ENCODE data around the gene KCNH4. TPM values are rescaled to one million over a fixed set of nuclear protein-coding genes. Genes with fewer than 3 reads are reported as not detected.
A peak's percentile ranks its signal among the peaks of the same experiment; 100 is the strongest.

KCNH4 gene
- total RNA-seq, 1 donor from 2014 or later: not detected

GRCh38 chr17:42136654-42137051 lies 44.3 kb downstream of the KCNH4 start:
- H3K4me1 Mint-ChIP-seq (ENCODE audit: unreplicated experiment): peaks cover 19% of the 10 kb centered on the region
- no peak for TF ChIP-seq CTCF (conservative IDR thresholded peaks at IDR 0.05)
- DNase-seq (ENCODE audit: extremely low spot score, unreplicated experiment): no peak
- no peaks in the 10 kb centered on the region for H3K36me3 Mint-ChIP-seq
- H3K27ac Mint-ChIP-seq: peak overlapping the region; percentile 87
- no peaks in the 10 kb centered on the region for H3K27me3 Mint-ChIP-seq
- no peak overlapping the region for H3K4me3 Mint-ChIP-seq
- H3K9me3 Mint-ChIP-seq: no peaks in the 10 kb centered on the region

- DNase-seq (ENCODE audit: extremely low spot score, unreplicated experiment): no peak
- H3K9me3 Mint-ChIP-seq: no peaks in the 10 kb centered on the region
- no peak for TF ChIP-seq CTCF (conservative IDR thresholded peaks at IDR 0.05)
- no peaks in the 10 kb centered on the region for H3K36me3 Mint-ChIP-seq
- peak overlapping the region; percentile 87 for H3K27ac Mint-ChIP-seq
- H3K27me3 Mint-ChIP-seq: no peaks in the 10 kb centered on the region
- peak overlapping the region; percentile 72 for H3K4me3 Mint-ChIP-seq
- peaks cover 19% of the 10 kb centered on the region for H3K4me1 Mint-ChIP-seq (ENCODE audit: unreplicated experiment)
These were observed 45.0 kb downstream of the KCNH4 start for GRCh38 chr17:42135664-42136653.

DNA sequence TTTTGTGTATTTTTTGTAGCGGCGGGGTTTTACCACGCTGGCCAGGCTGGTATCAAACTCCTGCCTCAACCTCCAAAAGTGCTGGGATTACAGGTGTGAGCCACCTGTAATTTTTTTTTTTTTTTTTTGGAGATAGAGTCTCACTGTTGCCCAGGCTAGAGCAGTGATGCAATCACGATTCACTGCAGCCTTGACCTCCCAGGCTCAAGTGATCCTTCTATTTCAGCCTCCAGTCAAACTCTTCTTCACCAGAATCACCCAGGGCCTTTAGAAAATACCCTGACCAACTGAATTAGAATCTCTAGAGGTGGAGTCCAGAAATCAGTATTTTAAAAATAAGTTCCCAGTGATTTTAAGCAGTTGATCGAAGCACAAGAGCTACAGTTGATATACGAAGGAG lies 45.8 kb downstream of the KCNH4 start:
- Mint-ChIP-seq H3K27me3 (no peaks in the 10 kb centered on the region), H3K36me3 (peaks cover 3% of the 10 kb centered on the region), H3K27ac (peak overlapping the region; percentile 87), H3K9me3 (no peaks in the 10 kb centered on the region), H3K4me1 (ENCODE audit: unreplicated experiment) (peaks cover 22% of the 10 kb centered on the region), H3K4me3 (peak overlapping the region; percentile 72)
- DNase-seq (ENCODE audit: extremely low spot score, unreplicated experiment): no peak
- TF ChIP-seq CTCF (conservative IDR thresholded peaks at IDR 0.05): no peak

DNA sequence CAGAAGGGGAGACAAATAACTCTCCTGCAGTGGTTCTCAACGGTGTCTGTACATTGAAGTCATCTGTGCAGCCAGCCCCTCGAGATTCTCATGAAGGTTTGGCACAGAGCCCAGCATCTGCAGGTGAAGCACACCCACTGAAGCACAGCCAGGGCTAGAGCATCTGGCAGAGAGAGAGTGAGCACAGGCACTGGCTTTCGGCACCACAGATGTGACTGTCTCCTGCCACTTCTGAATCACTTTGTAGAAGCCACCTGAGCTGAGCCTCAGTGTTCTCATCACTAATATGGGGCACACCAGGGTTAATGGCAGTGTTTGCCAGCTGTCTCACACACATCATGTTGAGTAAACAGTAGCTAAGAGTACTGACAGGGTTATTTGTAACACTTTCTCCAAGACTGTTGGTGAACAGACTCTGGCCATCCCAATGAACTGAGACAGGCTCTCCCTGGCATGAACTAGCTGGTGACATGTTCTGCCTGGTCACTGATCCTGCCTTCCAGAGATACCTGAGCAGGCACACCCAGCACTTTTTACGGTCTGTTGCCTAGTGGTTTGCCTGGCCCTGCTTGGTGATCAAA lies 47.4 kb downstream of the KCNH4 start:
- H3K27ac Mint-ChIP-seq: peak overlapping the region; percentile 59
- no peak overlapping the region for H3K4me3 Mint-ChIP-seq
- H3K36me3 Mint-ChIP-seq: peaks cover 3% of the 10 kb centered on the region
- H3K4me1 Mint-ChIP-seq (ENCODE audit: unreplicated experiment): peaks cover 22% of the 10 kb centered on the region
- no peaks in the 10 kb centered on the region for H3K9me3 Mint-ChIP-seq
- H3K27me3 Mint-ChIP-seq: no peaks in the 10 kb centered on the region
- no peak for TF ChIP-seq CTCF (conservative IDR thresholded peaks at IDR 0.05)
- DNase-seq (ENCODE audit: extremely low spot score, unreplicated experiment): no peak

GRCh38 chr17:42132941-42133340 lies 48.0 kb downstream of the KCNH4 start:
- no peak for TF ChIP-seq CTCF (conservative IDR thresholded peaks at IDR 0.05)
- DNase-seq (ENCODE audit: extremely low spot score, unreplicated experiment): no peak
- peaks cover 3% of the 10 kb centered on the region for H3K36me3 Mint-ChIP-seq
- H3K27me3 Mint-ChIP-seq: no peaks in the 10 kb centered on the region
- peak overlapping the region; percentile 59 for H3K27ac Mint-ChIP-seq
- H3K9me3 Mint-ChIP-seq: no peaks in the 10 kb centered on the region
- no peak overlapping the region for H3K4me3 Mint-ChIP-seq
- H3K4me1 Mint-ChIP-seq (ENCODE audit: unreplicated experiment): peaks cover 22% of the 10 kb centered on the region

Measured in type B pancreatic cell (in vitro differentiated cells).